ENCODE data around the gene OXCT1.
A peak's percentile ranks its signal among the peaks of the same experiment; 100 is the strongest.

OXCT1 gene

GRCh38 chr5:41869724-41870626 is at the start of gene OXCT1:
OXCT1 (minus strand) TSS chr5:41870425; CDS start chr5:41870358, 67 bp downstream.
- peak; percentile 93 for DNase-seq

- no peak for DNase-seq
Measured at GRCh38 chr5:41918105-41918504, 47.9 kb upstream of the OXCT1 start.

- DNase-seq, result no peak
Measured at GRCh38 chr5:41908374-41909079, 38.3 kb upstream of the OXCT1 start.

GRCh38 chr5:41906151-41906550 is 35.9 kb upstream of the OXCT1 start:
- no peak for DNase-seq

GRCh38 chr5:41903892-41904799 is 33.9 kb upstream of the OXCT1 start, which contains the start of gene RIMOC1:
RIMOC1 (plus strand) TSS chr5:41904344; CDS start chr5:41904368, 24 bp downstream.
- peak; percentile 98 for DNase-seq

GRCh38 chr5:41903382-41903891 is 33.2 kb upstream of the OXCT1 start:
- no peak for DNase-seq

GRCh38 chr5:41896230-41896629 is 26.0 kb upstream of the OXCT1 start:
- no peak for DNase-seq

- DNase-seq, result no peak
Measured at GRCh38 chr5:41893074-41893851, 23.0 kb upstream of the OXCT1 start.

- DNase-seq, result no peak
Measured at GRCh38 chr5:41892031-41892430, 21.8 kb upstream of the OXCT1 start.

GRCh38 chr5:41891066-41891707 is 21.0 kb upstream of the OXCT1 start:
- no peak for DNase-seq

- DNase-seq, result no peak
Measured at GRCh38 chr5:41885286-41885685, 15.1 kb upstream of the OXCT1 start.

- no peak for DNase-seq
Measured at GRCh38 chr5:41883936-41884335, 13.7 kb upstream of the OXCT1 start.

GRCh38 chr5:41883243-41883642 is 13.0 kb upstream of the OXCT1 start:
- no peak for DNase-seq

GRCh38 chr5:41882765-41883164 is 12.5 kb upstream of the OXCT1 start:
- no peak for DNase-seq

- DNase-seq, result no peak
Measured at GRCh38 chr5:41878643-41879478, 8.6 kb upstream of the OXCT1 start.

GRCh38 chr5:41878173-41878572 is 7.9 kb upstream of the OXCT1 start:
- DNase-seq, result no peak

- no peak for DNase-seq
Measured at GRCh38 chr5:41877408-41877807, 7.2 kb upstream of the OXCT1 start.

- no peak for DNase-seq
Measured at GRCh38 chr5:41876678-41877077, 6.5 kb upstream of the OXCT1 start.

GRCh38 chr5:41875121-41875520 is 4.9 kb upstream of the OXCT1 start:
- no peak for DNase-seq

GRCh38 chr5:41874512-41875060 is 4.4 kb upstream of the OXCT1 start:
- DNase-seq, result no peak
